HepG2 (cell line): ENCODE data around the gene NELFB. TPM values are rescaled to one million over a fixed set of nuclear protein-coding genes. Genes with fewer than 3 reads are reported as not detected.

Experiments used
- DR1 ChIP-seq: sonication (generic); formaldehyde crosslinking; IDR thresholded peaks from 2 replicates; pipeline ENCODE4 v1.8.0; 2021; ENCODE audit warnings: mild to moderate bottlenecking, missing genetic modification reagents, inconsistent platforms
- GATA4 ChIP-seq: sonication (generic); IDR thresholded peaks from 2 replicates; pipeline ENCODE4 v1.6.1; 2016; ENCODE audit warnings: antibody characterized with exemption, low read depth, borderline replicate concordance
- KDM2A ChIP-seq: sonication (generic); formaldehyde crosslinking; IDR thresholded peaks from 2 replicates; pipeline ENCODE4 v1.4.0; 2020; ENCODE audit warnings: low read depth, missing genetic modification reagents, borderline replicate concordance
- MAZ ChIP-seq, 2 experiments: sonication (generic) in 1 of 2; formaldehyde crosslinking in 1 of 2; IDR thresholded peaks; 2 replicates each; pipeline versions ENCODE4 v1.5.0 to v1.6.1; 2012 to 2020; ENCODE audit warnings: low read depth in 2 of 2, mild to moderate bottlenecking in 2 of 2, borderline replicate concordance in 1 of 2, improper control_type of control experiment in 1 of 2, low read length in 1 of 2, missing genetic modification reagents in 1 of 2, moderate library complexity in 1 of 2
- MTF2 ChIP-seq: sonication (generic); formaldehyde crosslinking; IDR thresholded peaks from 2 replicates; pipeline ENCODE4 v1.5.0; 2020; ENCODE audit warnings: missing genetic modification reagents, borderline replicate concordance
- REPIN1 ChIP-seq: sonication (generic); formaldehyde crosslinking; IDR thresholded peaks from 2 replicates; pipeline ENCODE4 v1.8.0; 2022; ENCODE audit warnings: missing genetic modification reagents, low read depth, mild to moderate bottlenecking, borderline replicate concordance
- SMARCC2 ChIP-seq: fragments of 450-650 bp; IDR thresholded peaks from 2 replicates; pipeline ENCODE4 v1.6.1; 2017; ENCODE audit warnings: antibody characterized with exemption, mild to moderate bottlenecking
- SMARCE1 ChIP-seq: fragments of 450-650 bp; IDR thresholded peaks from 2 replicates; pipeline ENCODE4 v1.6.1; 2017; ENCODE audit warnings: borderline replicate concordance
- TBL1XR1 ChIP-seq: fragments of 150-350 bp; IDR thresholded peaks from 2 replicates; pipeline ENCODE4 v1.6.1; 2014; ENCODE audit warnings: borderline replicate concordance, low read length; ENCODE audit not compliant: partially characterized antibody
- ZFP1 ChIP-seq: IDR thresholded peaks from 2 replicates; pipeline ENCODE4 v1.6.1; 2016
- ZMAT3 ChIP-seq: sonication (generic); formaldehyde crosslinking; conservative IDR thresholded peaks from 2 replicates; pipeline ENCODE4 v1.7.0; 2021; ENCODE audit warnings: missing genetic modification reagents
- ZNF12 ChIP-seq: sonication (generic); formaldehyde crosslinking; IDR thresholded peaks from 2 replicates; pipeline ENCODE4 v1.5.0; 2020; ENCODE audit warnings: missing genetic modification reagents
- ZNF33A ChIP-seq: sonication (generic); formaldehyde crosslinking; IDR thresholded peaks from 2 replicates; pipeline ENCODE4 v1.5.1; 2020; ENCODE audit warnings: missing genetic modification reagents, mild to moderate bottlenecking, moderate library complexity, borderline replicate concordance
- ZNF34 ChIP-seq: sonication (generic); formaldehyde crosslinking; IDR thresholded peaks from 2 replicates; pipeline ENCODE4 v1.4.0; 2020; ENCODE audit warnings: mild to moderate bottlenecking, missing genetic modification reagents, borderline replicate concordance
- ZNF468 ChIP-seq: sonication (generic); formaldehyde crosslinking; IDR thresholded peaks from 2 replicates; pipeline ENCODE4 v1.8.0; 2022; ENCODE audit warnings: mild to moderate bottlenecking, moderate library complexity, missing genetic modification reagents
- ZNF687 ChIP-seq: sonication (generic); formaldehyde crosslinking; IDR thresholded peaks from 2 replicates; pipeline ENCODE4 v1.5.1; 2020; ENCODE audit warnings: mild to moderate bottlenecking, missing genetic modification reagents, moderate library complexity
- ZNF776 ChIP-seq: sonication (generic); formaldehyde crosslinking; IDR thresholded peaks from 2 replicates; pipeline ENCODE4 v1.4.0; 2020; ENCODE audit warnings: mild to moderate bottlenecking, missing genetic modification reagents
- ZNF850 ChIP-seq: sonication (generic); formaldehyde crosslinking; conservative IDR thresholded peaks from 2 replicates; pipeline ENCODE4 v1.9.0; 2021; ENCODE audit warnings: mild to moderate bottlenecking, missing genetic modification reagents
- ZSCAN20 ChIP-seq: sonication (generic); formaldehyde crosslinking; IDR thresholded peaks from 2 replicates; pipeline ENCODE4 v1.4.0; 2020; ENCODE audit warnings: missing genetic modification reagents, mild to moderate bottlenecking, borderline replicate concordance
- polyA plus RNA-seq, 8 experiments: library from polyadenylated mRNA; depleted of rRNA in 3 of 8; stranded (reverse) in 7 of 8; unstranded in 1 of 8; fragments of >200 nt; fragmentation: Illumina TruSeq in 4 of 8; extraction: Trizol in 4 of 8; gene quantifications; 2 replicates each; pipeline versions ENCODE4 v1.2.1 to v1.2.3, GENCODE V29; 2011 to 2016; ENCODE audit warnings: low read depth in 4 of 8, missing spikeins in 1 of 8, mixed read lengths in 1 of 8; ENCODE audit not compliant: insufficient read depth in 1 of 8
- total RNA-seq, 5 experiments: library from RNA; depleted of rRNA; stranded (reverse); fragments of >200 nt; fragmentation: Illumina TruSeq; extraction: Trizol; gene quantifications; 2 replicates each; pipeline ENCODE4 v1.2.3, GENCODE V29; 2016; ENCODE audit warnings: low read depth in 1 of 5
- TF ChIP-seq, protein P1 (sequence below): sonication (generic); formaldehyde crosslinking; IDR thresholded peaks from 2 replicates; pipeline ENCODE4 v1.8.1; 2023; ENCODE audit warnings: mild to moderate bottlenecking, missing genetic modification reagents
- TF ChIP-seq, protein P2 (sequence below): sonication (generic); formaldehyde crosslinking; IDR thresholded peaks from 2 replicates; pipeline ENCODE4 v1.4.0; 2020; ENCODE audit warnings: mild to moderate bottlenecking, missing genetic modification reagents

NELFB gene
- total and polyA plus RNA-seq, 2 of the 13 experiments (the other 11 are each of a cell fraction or from before 2014, with no cell fraction given) = 26.5 to 45.8 TPM

- TF ChIP-seq SMARCC2 = no peak
- TF ChIP-seq ZNF850 (CRISPR knock-in tag) = no peak
- no peak for TF ChIP-seq ZSCAN20 (CRISPR knock-in tag)
- no peak for TF ChIP-seq ZNF776 (CRISPR knock-in tag)
- no peak for TF ChIP-seq ZNF33A (CRISPR knock-in tag)
- peak; percentile 27; the same call in 1 of the 2 replicates for TF ChIP-seq GATA4
- TF ChIP-seq DR1 = no peak
- TF ChIP-seq ZMAT3 = 0 out of 2 replicates have a peak, but pooled peaks have one; percentile 9
- TF ChIP-seq KDM2A (CRISPR knock-in tag) = peak; percentile 81
- TF ChIP-seq REPIN1 (CRISPR knock-in tag) = no peak
- 0 out of 2 replicates have a peak, but pooled peaks have one; percentile 43 for TF ChIP-seq MAZ (IDR thresholded peaks at IDR 0.05; ENCODE audit: borderline replicate concordance, low read depth, low read length)
- peak; percentile 67; the same call in 1 of the 2 replicates for TF ChIP-seq MAZ (CRISPR knock-in tag; IDR thresholded peaks at IDR 0.05; ENCODE audit: low read depth)
- TF ChIP-seq SMARCE1 = no peak
- TF ChIP-seq ZNF34 (CRISPR knock-in tag) = no peak
- peak; percentile 67 for TF ChIP-seq ZNF687 (CRISPR knock-in tag)
- TF ChIP-seq ZNF12 (CRISPR knock-in tag) = no peak
- TF ChIP-seq TBL1XR1 = no peak
- TF ChIP-seq MTF2 (CRISPR knock-in tag) = no peak
- TF ChIP-seq, protein P1, sequence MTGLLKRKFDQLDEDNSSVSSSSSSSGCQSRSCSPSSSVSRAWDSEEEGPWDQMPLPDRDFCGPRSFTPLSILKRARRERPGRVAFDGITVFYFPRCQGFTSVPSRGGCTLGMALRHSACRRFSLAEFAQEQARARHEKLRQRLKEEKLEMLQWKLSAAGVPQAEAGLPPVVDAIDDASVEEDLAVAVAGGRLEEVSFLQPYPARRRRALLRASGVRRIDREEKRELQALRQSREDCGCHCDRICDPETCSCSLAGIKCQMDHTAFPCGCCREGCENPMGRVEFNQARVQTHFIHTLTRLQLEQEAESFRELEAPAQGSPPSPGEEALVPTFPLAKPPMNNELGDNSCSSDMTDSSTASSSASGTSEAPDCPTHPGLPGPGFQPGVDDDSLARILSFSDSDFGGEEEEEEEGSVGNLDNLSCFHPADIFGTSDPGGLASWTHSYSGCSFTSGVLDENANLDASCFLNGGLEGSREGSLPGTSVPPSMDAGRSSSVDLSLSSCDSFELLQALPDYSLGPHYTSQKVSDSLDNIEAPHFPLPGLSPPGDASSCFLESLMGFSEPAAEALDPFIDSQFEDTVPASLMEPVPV (CRISPR knock-in tag) = no peak
- TF ChIP-seq, protein P2, sequence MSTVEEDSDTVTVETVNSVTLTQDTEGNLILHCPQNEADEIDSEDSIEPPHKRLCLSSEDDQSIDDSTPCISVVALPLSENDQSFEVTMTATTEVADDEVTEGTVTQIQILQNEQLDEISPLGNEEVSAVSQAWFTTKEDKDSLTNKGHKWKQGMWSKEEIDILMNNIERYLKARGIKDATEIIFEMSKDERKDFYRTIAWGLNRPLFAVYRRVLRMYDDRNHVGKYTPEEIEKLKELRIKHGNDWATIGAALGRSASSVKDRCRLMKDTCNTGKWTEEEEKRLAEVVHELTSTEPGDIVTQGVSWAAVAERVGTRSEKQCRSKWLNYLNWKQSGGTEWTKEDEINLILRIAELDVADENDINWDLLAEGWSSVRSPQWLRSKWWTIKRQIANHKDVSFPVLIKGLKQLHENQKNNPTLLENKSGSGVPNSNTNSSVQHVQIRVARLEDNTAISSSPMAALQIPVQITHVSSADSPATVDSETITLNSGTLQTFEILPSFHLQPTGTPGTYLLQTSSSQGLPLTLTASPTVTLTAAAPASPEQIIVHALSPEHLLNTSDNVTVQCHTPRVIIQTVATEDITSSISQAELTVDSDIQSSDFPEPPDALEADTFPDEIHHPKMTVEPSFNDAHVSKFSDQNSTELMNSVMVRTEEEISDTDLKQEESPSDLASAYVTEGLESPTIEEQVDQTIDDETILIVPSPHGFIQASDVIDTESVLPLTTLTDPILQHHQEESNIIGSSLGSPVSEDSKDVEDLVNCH = no peak
- TF ChIP-seq ZNF468 = no peak
- TF ChIP-seq ZFP1 (CRISPR knock-in tag) = no peak
Observed at GRCh38 chr9:137223078-137223970, 31.8 kb upstream of the NELFB start (continued).
